ENCODE data around the gene CAV1.

Gene CAV1

DNA sequence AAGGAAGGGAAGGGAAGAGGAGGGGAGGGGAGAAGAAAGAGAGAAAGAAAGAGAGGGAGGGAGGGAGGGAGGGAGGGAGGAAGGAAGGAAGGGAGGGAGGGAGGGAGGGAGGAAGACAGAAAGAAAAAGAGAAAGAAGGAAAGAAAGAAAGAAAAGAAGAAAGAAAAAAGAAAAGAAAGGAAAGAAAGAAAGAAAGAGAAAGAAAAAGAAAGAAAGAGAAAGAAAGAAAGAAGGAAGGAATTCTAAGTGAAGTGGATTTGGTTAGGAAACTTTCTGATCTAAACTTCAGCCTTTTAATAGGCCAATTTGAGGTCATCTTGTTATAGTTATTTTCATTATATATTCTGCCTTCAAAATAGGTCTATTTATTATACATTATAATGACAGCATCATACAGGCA, 21.0 kb upstream of the CAV1 start:
- DNase-seq (ENCODE audit: low read depth in 1 of 2, low spot score in 1 of 2): no peak

DNA sequence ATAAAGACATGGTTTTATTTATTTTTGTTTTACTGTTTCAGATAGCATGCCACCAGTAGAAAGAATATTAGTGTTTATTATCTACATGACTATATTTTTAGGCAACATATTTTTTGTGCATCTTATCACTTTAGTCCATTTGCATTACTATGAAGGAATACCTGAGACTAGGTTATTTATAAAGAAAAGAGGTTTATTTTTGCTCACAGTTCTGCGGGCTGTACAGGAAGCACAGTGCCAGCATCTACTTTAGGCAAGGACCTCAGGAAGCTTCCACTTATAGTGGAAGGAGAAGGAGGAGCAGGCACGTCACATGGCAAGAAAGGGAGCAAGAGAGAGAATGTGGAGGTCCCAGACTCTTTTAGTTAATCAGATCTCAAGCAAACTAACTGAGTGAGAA, 19.6 kb upstream of the CAV1 start:
- no peak for DNase-seq (ENCODE audit: low read depth in 1 of 2, low spot score in 1 of 2)

DNA sequence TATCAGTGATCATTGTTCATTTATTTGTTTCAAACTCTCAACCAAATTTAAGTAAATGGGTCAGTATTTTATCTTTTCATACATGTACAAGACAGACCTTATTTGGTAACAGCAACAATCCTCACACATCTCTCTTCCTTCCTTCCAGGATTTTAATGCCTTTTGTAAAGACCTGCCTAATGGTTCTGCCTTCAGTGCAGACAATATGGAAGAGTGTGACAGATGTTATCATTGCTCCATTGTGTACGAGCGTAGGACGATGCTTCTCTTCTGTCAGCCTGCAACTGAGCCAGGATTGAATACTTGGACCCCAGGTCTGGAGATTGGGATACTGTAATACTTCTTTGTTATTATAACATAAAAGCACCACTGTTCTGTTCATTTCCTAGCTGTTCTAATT, 19.0 kb upstream of the CAV1 start:
- no peak for DNase-seq (ENCODE audit: low read depth in 1 of 2, low spot score in 1 of 2)

DNA sequence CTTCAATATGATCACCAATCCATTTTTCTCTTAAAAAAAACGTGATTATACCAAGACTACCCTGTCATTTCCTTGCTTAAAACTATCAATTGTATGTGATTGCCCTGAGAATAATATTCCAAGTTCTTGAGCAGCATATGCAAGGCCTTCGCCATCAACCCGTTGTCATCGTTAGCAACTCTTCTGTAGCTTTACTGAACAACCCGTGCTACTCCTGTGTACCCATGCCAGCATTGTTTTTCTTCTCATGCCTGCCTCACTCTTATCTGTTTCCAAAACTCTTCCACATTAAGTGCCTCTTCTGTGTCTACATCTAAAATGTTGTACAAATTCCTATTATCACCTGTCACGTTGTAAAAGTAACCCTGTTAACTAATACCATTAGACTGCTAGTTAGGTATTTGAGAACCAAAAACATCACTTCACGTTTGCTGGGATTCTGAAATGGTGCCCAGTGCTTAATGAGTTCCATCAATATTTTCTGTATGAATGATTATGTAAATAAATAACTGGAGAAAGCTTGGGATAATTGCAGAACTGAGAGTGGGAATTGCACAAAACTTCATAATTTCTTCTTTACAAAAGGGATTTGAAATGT, 14.8 kb upstream of the CAV1 start:
- DNase-seq (ENCODE audit: low read depth in 1 of 2, low spot score in 1 of 2): no peak

DNA sequence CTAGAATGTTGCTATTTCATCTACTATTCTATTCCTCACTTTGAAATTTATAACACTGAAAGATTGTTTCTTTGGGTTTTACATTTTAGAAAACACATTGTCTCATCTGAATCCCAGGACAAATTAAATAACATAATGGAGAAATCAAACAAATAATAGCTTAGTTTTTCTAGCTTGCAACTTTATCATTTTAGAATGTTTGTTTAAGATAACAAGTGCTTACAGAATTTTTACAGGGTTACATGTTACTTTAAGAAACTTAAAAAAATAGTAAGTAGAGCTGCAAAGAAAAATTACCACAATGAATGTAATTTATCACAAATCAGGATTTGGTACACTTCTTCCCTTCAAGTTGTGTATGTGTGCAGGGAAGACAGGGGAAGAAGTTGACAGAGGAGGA, 14.0 kb upstream of the CAV1 start:
- DNase-seq (ENCODE audit: low read depth in 1 of 2, low spot score in 1 of 2): no peak

DNA sequence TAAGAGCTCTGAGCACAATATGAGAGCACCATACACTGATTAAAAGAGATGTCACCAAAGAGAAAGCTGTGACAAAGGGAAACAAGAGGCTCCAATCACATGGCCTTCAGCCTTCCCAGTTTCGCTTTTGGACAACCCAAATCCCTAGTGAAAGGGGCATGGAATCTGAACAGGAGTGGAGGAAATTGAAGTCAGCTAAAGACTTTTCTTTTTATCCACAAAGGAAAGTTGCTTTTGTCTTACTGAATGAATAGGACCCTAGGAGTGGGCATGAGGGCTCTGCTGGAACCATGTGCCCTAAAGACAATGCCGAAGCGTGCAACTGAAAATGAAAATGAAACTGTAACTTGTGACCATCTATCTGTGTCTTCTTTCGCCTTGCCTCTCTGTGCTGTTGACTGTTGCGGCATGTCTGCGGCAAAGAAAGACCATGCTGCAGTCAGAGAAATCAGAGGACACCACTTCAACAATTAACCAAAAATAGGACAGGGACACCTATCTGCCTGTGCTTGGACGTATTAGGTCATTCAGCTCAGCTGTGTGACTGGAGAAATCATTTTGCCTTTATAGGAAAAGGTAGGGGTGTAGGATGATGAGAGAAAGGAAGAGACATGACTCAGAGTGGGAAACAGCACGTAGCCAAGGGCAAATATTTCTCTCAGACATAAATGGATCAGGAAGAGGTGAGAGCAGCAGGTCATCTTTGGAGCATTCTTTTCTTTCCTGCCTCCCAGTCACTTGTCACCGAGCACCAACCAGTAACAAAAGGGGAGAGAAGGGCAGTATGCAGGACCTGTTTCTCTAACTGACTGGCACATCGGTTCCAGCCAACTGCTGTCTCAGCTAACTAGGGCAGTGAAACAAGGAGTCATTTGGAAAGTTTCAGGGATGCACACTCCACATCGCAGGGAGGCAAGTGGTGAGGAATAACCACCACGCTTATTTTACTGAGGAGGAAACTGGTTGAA, 13.0 kb upstream of the CAV1 start:
- no peak for DNase-seq (ENCODE audit: low read depth in 1 of 2, low spot score in 1 of 2)

DNA sequence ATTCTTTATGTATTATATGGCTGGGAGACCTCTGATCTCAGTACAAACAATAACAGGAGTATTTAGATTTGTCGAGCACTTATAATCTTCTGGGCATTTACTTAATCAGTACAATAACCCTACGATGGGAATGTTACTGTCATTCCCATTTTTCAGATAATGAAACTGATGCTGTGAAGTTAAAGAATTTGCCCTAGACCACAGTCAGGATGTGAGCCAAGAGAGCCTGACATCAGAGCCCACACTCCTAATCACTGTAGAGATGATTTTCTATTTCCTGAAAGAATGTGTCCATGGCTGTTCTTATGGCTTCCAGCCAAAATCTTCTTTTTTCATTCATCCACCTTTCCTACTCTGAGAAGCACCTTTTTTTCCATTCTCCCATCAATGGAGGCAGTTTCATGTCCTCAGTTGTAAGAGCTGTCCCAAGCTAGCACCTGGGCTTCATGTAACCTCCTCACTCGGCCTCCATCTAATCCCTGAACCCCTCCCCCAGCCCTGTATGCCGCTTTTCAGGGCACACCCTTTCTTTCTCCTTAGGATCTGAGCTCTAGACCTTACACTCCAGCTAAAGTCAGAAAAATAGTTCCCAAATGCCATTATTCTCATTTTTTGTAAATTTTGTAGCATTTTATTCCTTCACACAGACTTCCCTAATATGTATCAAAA, 12.2 kb upstream of the CAV1 start:
- DNase-seq (ENCODE audit: low read depth in 1 of 2, low spot score in 1 of 2): no peak

DNA sequence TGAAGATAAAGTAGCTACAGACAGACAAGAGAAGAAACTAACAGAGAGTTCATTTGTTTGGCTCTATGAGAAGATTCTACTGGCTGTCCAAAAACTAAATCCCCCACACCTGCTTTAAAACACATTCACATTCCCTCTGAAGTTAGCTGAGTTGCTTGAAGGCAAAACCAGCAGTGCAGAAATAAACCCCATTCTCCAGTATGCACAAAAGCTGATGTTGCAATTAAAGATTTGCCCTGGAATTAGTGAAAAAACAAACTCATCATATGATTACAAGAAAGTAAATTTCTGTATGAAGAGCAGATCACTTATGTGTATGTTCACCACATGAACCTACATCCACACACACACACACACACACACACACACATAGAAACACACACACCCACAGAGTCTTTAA, 9.3 kb upstream of the CAV1 start:
- DNase-seq (ENCODE audit: low read depth in 1 of 2, low spot score in 1 of 2): no peak

DNA sequence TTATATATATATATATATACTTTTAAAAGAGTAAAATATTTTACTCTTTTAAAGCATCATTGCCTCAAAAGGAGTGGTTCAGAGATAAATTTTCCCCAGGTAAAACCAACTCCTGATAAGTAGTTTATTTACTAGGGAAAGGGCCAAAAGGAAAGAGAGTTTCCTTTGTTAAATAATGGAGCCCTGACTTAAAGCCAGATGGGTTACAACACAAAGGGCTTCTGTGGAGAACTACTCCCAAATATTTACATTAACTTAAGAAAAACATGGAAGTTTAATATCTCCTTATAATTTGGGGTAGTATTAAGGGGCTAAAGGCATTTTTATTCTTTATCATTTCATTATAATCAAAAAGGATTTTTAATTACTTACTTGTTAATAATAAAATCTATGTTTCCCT, 8.5 kb upstream of the CAV1 start:
- DNase-seq (ENCODE audit: low read depth in 1 of 2, low spot score in 1 of 2): no peak

DNA sequence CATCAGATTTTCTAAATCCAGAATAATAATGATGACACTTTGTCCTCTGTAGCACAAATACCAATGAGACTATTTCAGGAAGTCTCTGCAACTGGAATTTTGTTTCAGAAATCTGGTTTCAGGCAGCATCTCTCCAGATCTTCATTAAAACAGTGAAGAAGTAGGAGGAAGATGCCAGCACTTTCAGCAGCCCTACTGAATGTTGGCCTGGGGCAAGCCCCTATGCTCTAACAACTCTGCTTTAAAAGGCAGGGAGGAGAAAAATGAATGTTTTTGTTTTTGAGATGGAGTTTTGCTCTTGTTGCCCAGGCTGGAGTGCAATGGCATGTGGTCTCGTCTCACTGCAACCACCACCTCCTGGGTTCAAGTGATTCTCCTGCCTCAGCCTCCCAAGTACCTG, 7.2 kb upstream of the CAV1 start:
- DNase-seq (ENCODE audit: low read depth in 1 of 2, low spot score in 1 of 2): no peak

DNA sequence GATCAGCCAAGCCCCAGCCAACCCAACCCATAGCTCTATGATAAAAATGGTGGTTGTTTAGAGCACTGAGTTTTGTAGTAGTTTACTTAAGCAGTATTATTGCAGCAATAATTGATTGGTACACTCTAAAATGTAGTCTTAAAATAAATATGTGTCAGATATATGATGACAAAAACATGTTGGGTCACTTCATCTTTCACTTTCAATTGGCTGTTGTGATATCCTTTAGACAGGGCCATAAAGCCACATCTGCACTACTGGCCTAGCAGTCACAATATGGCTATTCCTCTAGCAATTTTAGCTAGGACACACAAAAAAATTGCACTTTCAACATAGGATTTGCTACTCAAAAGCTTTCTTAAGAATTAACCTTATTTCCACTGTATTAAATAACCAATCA, 5.9 kb upstream of the CAV1 start:
- no peak for DNase-seq (ENCODE audit: low read depth in 1 of 2, low spot score in 1 of 2)

DNA sequence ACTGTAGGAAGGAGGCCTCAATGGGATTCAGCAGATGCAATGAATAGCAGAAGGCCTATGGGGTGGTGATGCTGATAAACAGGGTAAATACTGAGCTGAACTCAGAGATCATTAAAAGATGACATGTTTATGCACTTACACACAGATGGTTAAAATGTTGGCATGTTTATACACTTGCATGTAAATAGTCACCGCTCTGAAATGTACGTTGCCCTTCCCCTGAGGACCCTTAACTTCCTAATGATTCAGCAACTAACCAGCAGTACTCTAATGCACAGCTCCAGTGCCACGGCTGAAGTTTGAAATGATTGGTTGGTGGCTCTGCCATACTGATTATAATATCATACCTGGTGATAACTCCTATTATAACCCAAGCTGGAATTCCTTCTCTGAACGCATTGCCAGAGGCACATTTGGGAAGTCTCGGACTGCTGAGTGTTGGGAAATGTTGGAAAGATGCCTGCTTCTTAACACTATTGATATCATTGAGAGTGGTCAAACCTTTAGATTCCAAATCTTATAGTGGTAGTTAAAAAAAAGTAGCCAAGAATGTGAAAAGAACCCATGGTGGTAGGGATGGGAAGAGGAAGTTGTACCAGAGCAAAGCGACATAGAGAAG, 3.7 kb upstream of the CAV1 start:
- no peak for DNase-seq (ENCODE audit: low read depth in 1 of 2, low spot score in 1 of 2)

DNA sequence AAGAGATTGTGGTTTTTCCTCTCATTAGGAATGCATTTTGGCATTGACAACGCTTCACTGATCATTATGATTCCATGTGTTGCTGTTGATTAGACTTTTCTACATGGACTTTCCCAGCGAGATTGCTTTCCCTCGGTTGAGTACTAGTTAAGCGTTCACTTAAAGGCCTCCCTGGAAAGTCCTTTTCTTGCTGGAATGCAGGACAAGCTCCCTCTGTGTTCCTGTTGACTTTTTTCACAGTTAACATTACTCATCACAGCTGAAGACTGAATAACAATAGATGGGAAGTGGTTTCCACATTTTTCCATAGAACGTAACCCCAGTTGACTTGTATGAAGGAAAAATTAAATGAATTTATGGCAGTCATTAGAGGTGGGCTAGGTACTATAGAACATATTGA, 2.6 kb upstream of the CAV1 start:
- no peak for DNase-seq (ENCODE audit: low read depth in 1 of 2, low spot score in 1 of 2)

DNA sequence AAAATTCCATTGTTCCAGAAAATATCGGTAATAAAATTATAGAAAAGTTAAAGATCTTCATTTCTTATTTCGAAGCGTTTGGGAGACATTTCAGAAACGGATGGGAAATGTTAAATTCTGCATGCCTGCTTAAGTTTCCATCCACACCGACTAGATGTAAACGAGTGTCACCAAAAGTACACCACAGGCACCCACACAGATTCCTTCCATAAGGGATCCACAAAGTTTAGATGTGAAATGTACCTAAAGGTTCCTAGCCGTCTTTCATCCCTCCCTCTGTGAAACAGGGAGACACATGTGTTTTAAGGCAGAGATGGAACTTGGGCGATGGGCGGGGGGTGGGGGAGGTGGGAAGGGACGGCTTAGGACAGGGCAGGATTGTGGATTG, 621 bp upstream of the CAV1 start:
- no peak for DNase-seq (ENCODE audit: low read depth in 1 of 2, low spot score in 1 of 2)

DNA sequence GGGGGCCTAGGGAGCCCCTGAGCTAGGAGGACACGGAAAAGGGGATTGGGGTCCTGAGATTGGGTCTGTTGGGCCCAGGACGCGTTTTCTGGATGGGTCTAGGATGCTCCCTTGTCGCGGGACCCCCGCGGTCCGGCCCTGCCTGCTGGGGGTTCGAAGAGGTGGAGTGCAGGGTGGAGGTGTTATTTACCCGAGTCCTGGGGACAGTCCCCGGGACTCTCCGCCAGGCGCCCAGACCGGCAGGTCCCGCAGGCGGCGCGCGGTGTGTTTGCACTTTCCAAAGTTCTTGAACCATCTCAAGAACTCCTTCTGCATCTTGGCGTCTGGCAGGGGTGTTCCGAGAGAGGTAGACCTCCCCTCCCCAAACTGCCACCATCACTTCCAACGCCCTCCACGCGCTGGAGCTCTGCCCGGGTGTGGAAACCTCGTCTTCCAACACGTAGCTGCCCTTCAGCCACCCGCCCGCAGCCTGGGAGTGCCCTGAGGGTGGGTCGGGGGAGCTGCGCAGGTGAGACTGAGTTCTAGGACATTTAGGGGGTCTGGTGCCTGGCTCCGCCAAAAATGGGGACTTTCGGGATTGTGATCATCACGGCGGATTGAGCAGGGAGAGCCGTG, 569 bp downstream of the CAV1 start:
- DNase-seq (ENCODE audit: low read depth in 1 of 2, low spot score in 1 of 2): no peak

DNA sequence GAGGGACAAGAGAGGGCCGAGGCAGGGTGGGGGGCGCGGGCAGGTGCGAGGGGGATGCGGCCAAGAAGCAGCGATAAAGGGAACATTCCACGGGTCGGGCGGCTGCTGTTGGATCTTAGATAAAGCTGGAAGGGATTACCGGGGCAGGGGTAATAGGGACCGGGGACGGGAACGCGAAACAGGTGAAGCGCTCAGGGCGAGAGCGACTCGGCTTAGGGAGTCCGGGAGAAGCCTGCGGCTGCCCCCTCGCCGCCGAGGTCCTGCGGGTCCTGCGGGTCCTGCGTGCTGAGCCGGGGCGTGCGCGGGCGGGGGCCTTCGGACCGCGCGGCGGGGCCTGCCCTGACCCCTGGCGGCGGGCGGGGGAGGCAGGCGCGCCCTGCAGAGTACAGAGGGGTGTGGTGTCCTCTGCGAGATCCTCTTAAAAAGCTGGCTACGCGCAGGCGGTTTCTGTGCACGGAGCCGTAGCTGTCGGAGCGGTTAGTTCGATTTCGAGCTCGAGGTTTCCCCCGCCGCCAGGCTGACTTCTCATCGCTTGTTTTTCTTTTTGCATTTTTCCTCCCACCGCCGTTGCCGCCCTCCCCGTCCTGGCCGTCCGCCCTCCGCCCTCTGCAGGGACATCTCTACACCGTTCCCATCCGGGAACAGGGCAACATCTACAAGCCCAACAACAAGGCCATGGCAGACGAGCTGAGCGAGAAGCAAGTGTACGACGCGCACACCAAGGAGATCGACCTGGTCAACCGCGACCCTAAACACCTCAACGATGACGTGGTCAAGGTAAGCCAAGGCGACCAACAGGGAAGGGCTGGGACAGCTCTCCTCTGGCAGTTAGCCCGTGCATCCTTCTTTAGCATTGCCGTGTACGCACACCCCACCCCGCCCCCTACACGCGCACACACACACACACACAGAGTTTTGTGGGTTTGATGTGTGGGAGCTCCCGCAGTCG, 1.4 kb downstream of the CAV1 start:
- DNase-seq (ENCODE audit: low read depth in 1 of 2, low spot score in 1 of 2): peak; percentile 25 to 42

DNA sequence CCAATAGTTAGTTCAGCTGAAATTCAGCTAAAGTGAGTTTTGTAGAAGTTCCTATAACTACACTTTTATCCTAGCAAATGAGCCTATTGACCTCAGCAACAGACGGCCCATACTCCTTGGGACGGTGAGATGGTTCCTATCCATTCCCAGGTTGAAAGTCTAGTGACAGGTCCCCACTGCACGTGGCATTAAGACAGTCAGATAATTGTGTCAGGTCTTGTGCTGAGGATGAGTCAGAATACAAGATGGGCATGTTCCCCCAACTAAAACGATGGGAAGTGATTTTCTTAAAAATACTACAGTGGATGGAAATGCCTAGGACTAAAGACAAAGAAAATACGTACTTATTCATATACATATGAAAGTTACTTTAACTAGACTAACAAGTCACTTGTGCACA, 2.1 kb downstream of the CAV1 start:
- no peak for DNase-seq (ENCODE audit: low read depth in 1 of 2, low spot score in 1 of 2)

DNA sequence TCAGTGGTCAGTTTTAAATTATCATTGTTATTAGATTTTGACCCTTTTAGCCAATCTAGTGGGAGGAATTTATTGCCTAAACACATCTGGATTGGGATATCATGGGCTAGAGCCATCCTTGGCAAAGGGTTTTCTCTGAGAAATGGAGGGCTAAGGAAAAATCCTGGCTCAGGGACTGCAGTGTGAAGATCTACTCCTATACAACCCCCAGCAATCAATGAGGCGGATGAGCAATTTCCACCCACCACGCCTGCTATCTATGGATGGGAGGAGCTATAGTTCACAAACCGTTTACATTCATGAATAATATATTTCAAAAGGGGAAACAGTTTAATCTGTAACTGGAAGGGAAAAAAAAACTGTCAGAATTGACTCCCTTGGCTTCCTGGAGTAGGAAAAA, 2.7 kb downstream of the CAV1 start:
- no peak for DNase-seq (ENCODE audit: low read depth in 1 of 2, low spot score in 1 of 2)

DNA sequence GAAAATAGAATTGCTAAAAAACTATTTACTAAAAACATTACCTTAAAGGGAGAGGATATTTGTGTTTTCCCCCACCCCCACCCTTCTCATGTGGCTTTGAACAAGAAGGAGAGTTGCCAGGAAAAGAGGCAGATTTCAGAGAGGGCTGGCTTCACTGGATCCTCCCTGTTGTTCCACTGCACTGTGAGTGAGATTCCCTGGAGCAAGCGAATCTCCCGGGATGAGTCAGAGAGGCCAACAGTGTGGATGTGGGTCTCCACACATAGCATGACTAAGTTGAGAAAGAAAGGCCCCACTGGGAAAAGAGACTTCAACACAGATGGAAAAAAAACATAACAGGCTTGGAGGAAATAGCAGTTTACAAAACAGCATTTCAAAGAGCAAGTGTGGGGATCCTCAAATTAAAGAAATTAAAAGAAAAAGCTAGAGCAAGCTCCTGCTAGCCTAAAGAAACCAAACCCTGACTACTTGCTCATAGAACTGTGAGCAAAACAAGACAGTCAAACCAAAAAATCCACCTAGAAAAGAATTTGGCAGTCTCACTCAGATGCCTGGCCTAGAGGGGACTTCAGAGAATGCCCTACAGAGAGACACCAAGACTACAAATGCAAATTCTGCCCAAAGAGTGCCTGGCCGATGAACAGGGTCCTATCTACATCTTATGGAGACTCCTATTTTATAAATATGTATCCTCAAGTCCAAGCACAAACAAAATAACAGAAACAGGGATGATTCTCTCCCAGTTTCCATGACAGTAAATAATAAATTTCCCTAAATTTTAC, 3.4 kb downstream of the CAV1 start:
- no peak for DNase-seq (ENCODE audit: low read depth in 1 of 2, low spot score in 1 of 2)

DNA sequence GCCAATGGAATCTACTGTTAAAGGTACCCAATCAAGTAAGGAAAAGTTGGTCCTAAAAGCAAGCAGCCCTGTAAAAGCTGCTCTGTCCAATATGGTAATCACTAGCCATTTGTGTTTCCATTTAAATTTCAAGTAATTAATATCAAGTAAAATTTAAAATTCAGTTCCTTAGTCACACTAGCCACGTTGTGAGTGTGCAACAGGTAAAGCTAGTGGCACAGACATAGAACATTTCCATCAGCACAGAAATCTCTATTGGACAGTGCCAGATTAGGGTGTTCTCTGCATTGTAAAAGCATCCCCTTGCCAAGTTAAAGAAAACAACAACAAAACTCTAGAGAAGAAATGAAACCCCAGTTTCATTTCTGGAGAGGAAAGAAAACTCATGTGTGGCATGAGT, 4.4 kb downstream of the CAV1 start:
- DNase-seq (ENCODE audit: low read depth in 1 of 2, low spot score in 1 of 2): no peak

Data from activated T-helper 1 cell treated with anti-CD3 and anti-CD28 coated beads, Interleukin-2, amount 50 U/mL, for 16 hours (primary cell).